Measurements from ENCODE around the gene PATL1. TPM values are rescaled to one million over a fixed set of nuclear protein-coding genes. Genes with fewer than 3 reads are reported as not detected.

PATL1 gene
- total and polyA plus RNA-seq, 2 of the 4 experiments (the other 2 are of a cell fraction), result 3.9 to 29.7 TPM

- H2BK20ac ChIP-seq (ENCODE audit: low read depth, low read length), result no peak overlapping the region
- no peaks in the 10 kb centered on the region for H3K27me3 ChIP-seq (ENCODE audit: control insufficient read depth, insufficient read depth, low read length)
- H2AK9ac ChIP-seq (replicated peaks; ENCODE audit: low read depth, low read length, poor library complexity), result no peak overlapping the region
- no peak overlapping the region for H4K5ac ChIP-seq (ENCODE audit: low read depth, low read length)
- no peak overlapping the region for H2AFZ ChIP-seq (replicated peaks; ENCODE audit: low read length, poor library complexity)
- WGBS, 2 experiments (ENCODE audit: extremely low coverage in 2 of 2, insufficient read length in 1 of 2), result no CpG with 5 or more reads among the region's 1 CpG
- H3K14ac ChIP-seq (replicated peaks; ENCODE audit: low read depth, low read length), result no peak overlapping the region
- no peaks in the 10 kb centered on the region for H3K4me1 ChIP-seq (ENCODE audit: control insufficient read depth, insufficient read depth, low read length)
- peaks cover 21 to 36% of the 10 kb centered on the region in 2 experiments; a peak in 3 of 4 replicates for H3K79me1 ChIP-seq (ENCODE audit: low read depth in 1 of 2, low read length in 2 of 2)
- dilution Hi-C loops (cut with HindIII; ENCODE audit: low sequenced_read_pairs, unreplicated experiment), result no loop called here
- no peak overlapping the region for H2BK120ac ChIP-seq (ENCODE audit: low read depth, low read length)
- H2BK15ac ChIP-seq (ENCODE audit: low read depth, low read length), result no peak overlapping the region
- peaks cover 3% of the 10 kb centered on the region; the same call in 1 of the 2 replicates for H3K9me1 ChIP-seq (ENCODE audit: insufficient read depth, low read length)
- no peak overlapping the region for H3K9ac ChIP-seq (ENCODE audit: low read depth, low read length)
- H4K8ac ChIP-seq (ENCODE audit: low read depth in 2 of 2, low read length in 2 of 2), result no peak overlapping the region
- no peak overlapping the region for H3K23ac ChIP-seq (ENCODE audit: low read depth, low read length)
- no peak overlapping the region for H2AK5ac ChIP-seq (ENCODE audit: low read depth, low read length)
- no TSS peak for BruUV-seq (replicated peaks)
- peaks cover 3% of the 10 kb centered on the region; the same call in 1 of the 2 replicates for H4K20me1 ChIP-seq (ENCODE audit: insufficient read depth, low read length)
- H3K4me2 ChIP-seq (ENCODE audit: low read depth, low read length), result no peak overlapping the region
- intact Hi-C loops (cut with micrococcal nuclease), result no loop called here
- H3K36me3 ChIP-seq (ENCODE audit: control insufficient read depth, insufficient read depth, low read length), result peaks cover 60% of the 10 kb centered on the region
- no peak for TF ChIP-seq MXI1 (IDR thresholded peaks at IDR 0.05; ENCODE audit: borderline replicate concordance, low read depth, low read length)
- TF ChIP-seq RCOR1 (IDR thresholded peaks at IDR 0.05; ENCODE audit: insufficient replicate concordance, low read length), result no peak
- no peak for TF ChIP-seq MAFK (IDR thresholded peaks at IDR 0.05; ENCODE audit: low read depth, low read length)
- no peak for TF ChIP-seq POLR2A (IDR thresholded peaks at IDR 0.05; ENCODE audit: low read depth, low read length)
- TF ChIP-seq RAD21 (IDR thresholded peaks at IDR 0.05; ENCODE audit: low read length), result no peak
- no peak for TF ChIP-seq CHD1 (IDR thresholded peaks at IDR 0.05; ENCODE audit: low read depth, low read length)
- no peak for TF ChIP-seq BHLHE40 (IDR thresholded peaks at IDR 0.05; ENCODE audit: low read depth, low read length)
- no peak for TF ChIP-seq CEBPB (IDR thresholded peaks at IDR 0.05; ENCODE audit: low read depth, low read length)
- no peak for TF ChIP-seq MAZ (IDR thresholded peaks at IDR 0.05; ENCODE audit: borderline replicate concordance, low read depth, low read length)
- no peak for TF ChIP-seq SMC3 (IDR thresholded peaks at IDR 0.05; ENCODE audit: low read depth, low read length)
- no peak for TF ChIP-seq ELK1 (IDR thresholded peaks at IDR 0.05; ENCODE audit: borderline replicate concordance, low read depth, low read length)
- TF ChIP-seq FOS (IDR thresholded peaks at IDR 0.05; ENCODE audit: low read depth, low read length), result no peak
- no peak for TF ChIP-seq NFE2L2 (IDR thresholded peaks at IDR 0.05; ENCODE audit: low read depth, low read length)
- TF ChIP-seq RFX5 (IDR thresholded peaks at IDR 0.05; ENCODE audit: low read depth, low read length), result no peak
- no peak for TF ChIP-seq USF2 (IDR thresholded peaks at IDR 0.05; ENCODE audit: low read depth, low read length)
- TF ChIP-seq CTCF (conservative IDR thresholded peaks at IDR 0.05; ENCODE audit: low read depth, low read length), result no peak
- no peak overlapping the region for H2BK5ac ChIP-seq (ENCODE audit: low read depth, low read length, poor library complexity, severe bottlenecking)
- ATAC-seq (ENCODE audit: low read depth) (no peak), DNase-seq (no peak)
- H3K27ac ChIP-seq (ENCODE audit: insufficient read depth, low read length), result no peak overlapping the region
- H3K18ac ChIP-seq (ENCODE audit: low read depth, low read length), result no peak overlapping the region
- no peak overlapping the region for H4K91ac ChIP-seq (ENCODE audit: insufficient read depth, low read depth, low read length)
- H3K56ac ChIP-seq (ENCODE audit: extremely low read depth, insufficient read depth, low read length), result no peak overlapping the region
- POLR2A ChIA-PET (ENCODE audit: unreplicated experiment), result no interaction called here
- no peak overlapping the region for H3K4ac ChIP-seq (ENCODE audit: low read depth, low read length)
- H3K4me3 ChIP-seq (ENCODE audit: insufficient read depth, low read depth, low read length), result no peak overlapping the region
- in situ Hi-C loops (cut with MboI; ENCODE audit: low sequenced_read_pairs), result loop anchor here (25.0 kb wide), 1 partner anchor 1313 kb away; the partner anchor contains the start of genes PRPF19, TMEM109 and TMEM132A
- CTCF ChIA-PET, result no interaction called here
- H3K9me3 ChIP-seq (ENCODE audit: control insufficient read depth, insufficient read depth, low read length), result no peaks in the 10 kb centered on the region
Observed at GRCh38 chr11:59598961-59599360, 69.9 kb downstream of the PATL1 start.
